Measurements from ENCODE around the gene KIF19.
A peak's percentile ranks its signal among the peaks of the same experiment; 100 is the strongest.
"Not testable (repeated sequence)": the region's sequence is repeated elsewhere in the genome, so short reads cannot be mapped to it uniquely, and the experiment has no call there.

Gene KIF19, protein sequence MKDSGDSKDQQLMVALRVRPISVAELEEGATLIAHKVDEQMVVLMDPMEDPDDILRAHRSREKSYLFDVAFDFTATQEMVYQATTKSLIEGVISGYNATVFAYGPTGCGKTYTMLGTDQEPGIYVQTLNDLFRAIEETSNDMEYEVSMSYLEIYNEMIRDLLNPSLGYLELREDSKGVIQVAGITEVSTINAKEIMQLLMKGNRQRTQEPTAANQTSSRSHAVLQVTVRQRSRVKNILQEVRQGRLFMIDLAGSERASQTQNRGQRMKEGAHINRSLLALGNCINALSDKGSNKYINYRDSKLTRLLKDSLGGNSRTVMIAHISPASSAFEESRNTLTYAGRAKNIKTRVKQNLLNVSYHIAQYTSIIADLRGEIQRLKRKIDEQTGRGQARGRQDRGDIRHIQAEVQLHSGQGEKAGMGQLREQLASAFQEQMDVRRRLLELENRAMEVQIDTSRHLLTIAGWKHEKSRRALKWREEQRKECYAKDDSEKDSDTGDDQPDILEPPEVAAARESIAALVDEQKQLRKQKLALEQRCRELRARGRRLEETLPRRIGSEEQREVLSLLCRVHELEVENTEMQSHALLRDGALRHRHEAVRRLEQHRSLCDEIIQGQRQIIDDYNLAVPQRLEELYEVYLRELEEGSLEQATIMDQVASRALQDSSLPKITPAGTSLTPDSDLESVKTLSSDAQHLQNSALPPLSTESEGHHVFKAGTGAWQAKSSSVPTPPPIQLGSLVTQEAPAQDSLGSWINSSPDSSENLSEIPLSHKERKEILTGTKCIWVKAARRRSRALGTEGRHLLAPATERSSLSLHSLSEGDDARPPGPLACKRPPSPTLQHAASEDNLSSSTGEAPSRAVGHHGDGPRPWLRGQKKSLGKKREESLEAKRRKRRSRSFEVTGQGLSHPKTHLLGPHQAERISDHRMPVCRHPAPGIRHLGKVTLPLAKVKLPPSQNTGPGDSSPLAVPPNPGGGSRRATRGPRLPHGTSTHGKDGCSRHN

DNA sequence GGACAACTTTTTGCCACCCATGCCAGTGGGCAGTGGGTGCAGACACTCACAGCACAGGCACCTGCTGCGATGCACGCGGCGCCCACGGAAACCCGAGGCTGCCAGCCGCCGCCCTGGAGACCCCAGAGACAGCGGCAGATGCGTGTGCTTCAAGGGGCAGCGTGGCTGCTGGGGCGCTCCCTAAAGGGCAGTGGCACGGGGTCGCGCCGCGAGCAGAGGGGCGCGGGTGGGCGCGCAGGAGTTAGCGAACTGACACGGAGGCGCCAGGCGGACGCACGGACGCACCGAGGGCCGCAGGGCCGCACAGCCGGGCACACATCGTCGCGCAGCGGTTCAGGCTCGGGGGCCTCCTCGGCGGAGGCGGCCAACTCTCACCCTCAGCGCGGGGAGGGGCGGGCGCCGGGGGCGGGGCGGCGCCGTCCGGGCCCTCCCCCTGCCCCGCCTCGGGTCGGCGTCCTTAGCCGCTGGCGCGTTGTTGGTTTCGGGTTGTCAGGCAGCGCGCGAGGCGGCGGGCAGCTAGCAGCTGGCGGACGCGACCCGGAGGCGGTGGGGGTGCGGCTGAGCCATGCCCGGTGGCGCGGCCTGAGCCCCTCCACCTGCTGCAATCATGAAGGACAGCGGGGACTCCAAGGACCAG, at the start of gene KIF19:
KIF19 (plus strand) TSS at position 484 of the 637 bp plus-strand sequence; CDS start at position 608, 124 bp downstream.
- peak; percentile 77 for ATAC-seq (replicated peaks; ENCODE audit: extremely low read depth, poor library complexity, severe bottlenecking)
- Mint-ChIP-seq H3K27ac (ENCODE audit: low read depth) (peak within 1 kb of the TSS; percentile 14), H3K4me3 (peak within 1 kb of the TSS; percentile 48), H3K27me3 (no peaks in the 10 kb centered on the region), H3K4me1 (peaks cover 23% of the 10 kb centered on the region), H3K9me3 (no peaks in the 10 kb centered on the region), H3K36me3 (ENCODE audit: insufficient read depth) (peaks cover 2% of the 10 kb centered on the region)
- peak; percentile 27 to 30 for DNase-seq (ENCODE audit: low spot score in 2 of 2)

DNA sequence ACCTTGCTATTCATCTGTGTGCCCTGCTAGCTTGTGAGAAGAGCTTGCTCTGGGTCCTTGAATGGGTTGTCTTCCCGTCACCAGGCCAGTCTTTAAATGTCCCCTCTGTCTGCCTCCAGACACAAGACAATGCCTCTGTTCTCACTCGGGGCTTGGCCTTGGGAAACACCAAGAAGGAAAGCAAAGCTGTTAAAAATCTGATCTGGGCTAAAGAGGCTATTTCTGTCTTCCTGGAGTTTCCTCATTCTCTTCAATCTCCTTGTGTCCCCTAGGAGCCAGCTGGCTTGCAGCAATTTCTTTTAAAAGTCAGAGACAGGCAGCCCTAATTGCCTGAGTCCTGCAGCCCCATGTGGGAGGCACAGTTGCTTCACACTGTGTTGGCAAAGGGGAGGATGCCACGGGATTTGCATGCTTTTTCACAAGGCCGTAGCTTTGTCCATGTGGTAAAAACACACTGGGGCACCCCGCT, 49.5 kb upstream of the KIF19 start:
- DNase-seq (ENCODE audit: low spot score in 2 of 2) (no peak), ATAC-seq (replicated peaks; ENCODE audit: extremely low read depth, poor library complexity, severe bottlenecking) (no peak)
- Mint-ChIP-seq H3K36me3 (ENCODE audit: insufficient read depth) (peaks cover 15% of the 10 kb centered on the region), H3K27me3 (peaks cover 13% of the 10 kb centered on the region), H3K4me1 (peaks cover 46% of the 10 kb centered on the region), H3K4me3 (no peak overlapping the region), H3K27ac (ENCODE audit: low read depth) (no peak overlapping the region), H3K9me3 (no peaks in the 10 kb centered on the region)

DNA sequence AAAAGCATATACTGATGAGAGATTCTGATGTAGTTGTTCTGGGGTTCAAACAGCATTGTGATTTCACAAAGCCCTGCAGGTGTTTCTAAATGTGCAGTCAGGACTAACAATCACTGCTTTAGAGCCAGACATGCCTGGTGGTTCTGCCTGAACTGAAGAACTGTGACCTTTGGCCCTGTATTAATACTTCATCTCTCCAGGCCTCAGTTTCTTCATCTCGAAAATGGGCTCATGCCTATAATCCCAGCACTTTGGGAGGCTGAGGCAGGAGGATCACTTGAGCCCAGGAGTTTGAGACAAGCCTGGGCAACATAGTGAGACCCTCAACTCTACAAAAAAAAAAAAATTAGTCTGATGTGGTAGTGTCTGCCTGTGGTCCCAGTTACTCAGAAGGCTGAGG, 48.1 kb upstream of the KIF19 start:
- Mint-ChIP-seq H3K27me3 (peaks cover 4% of the 10 kb centered on the region), H3K36me3 (ENCODE audit: insufficient read depth) (peaks cover 21% of the 10 kb centered on the region), H3K4me1 (peaks cover 54% of the 10 kb centered on the region), H3K27ac (ENCODE audit: low read depth) (peak overlapping the region; percentile 88), H3K9me3 (no peaks in the 10 kb centered on the region), H3K4me3 (no peak overlapping the region)
- ATAC-seq (replicated peaks; ENCODE audit: extremely low read depth, poor library complexity, severe bottlenecking) (no peak), DNase-seq (ENCODE audit: low spot score in 2 of 2) (no peak)

DNA sequence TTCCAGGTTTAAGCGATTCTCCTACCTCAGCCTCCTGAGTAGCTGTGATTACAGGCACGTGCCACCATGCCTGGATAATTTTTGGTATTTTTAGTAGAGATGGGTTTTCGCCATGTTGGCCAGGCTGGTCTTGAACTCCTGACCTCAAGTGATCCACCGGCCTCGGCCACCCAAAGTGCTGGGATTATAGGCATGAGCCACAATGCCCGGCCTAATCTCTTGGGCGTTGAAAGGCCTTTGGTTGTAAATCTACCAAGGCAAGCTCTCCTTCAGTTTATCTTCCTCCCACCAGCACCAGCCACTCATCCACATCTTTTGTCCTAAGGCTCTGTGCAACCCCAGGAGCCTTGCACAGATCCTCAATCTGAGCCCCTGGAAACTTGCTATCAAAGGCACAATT, 46.4 kb upstream of the KIF19 start:
- ATAC-seq (replicated peaks; ENCODE audit: extremely low read depth, poor library complexity, severe bottlenecking); H3K27me3 Mint-ChIP-seq; DNase-seq (ENCODE audit: low spot score in 2 of 2); H3K9me3 Mint-ChIP-seq: not testable (repeated sequence)
- Mint-ChIP-seq H3K4me1 (peaks cover 46% of the 10 kb centered on the region), H3K36me3 (ENCODE audit: insufficient read depth) (peaks cover 20% of the 10 kb centered on the region), H3K4me3 (peak overlapping the region; percentile 36), H3K27ac (ENCODE audit: low read depth) (peak overlapping the region; percentile 89)

DNA sequence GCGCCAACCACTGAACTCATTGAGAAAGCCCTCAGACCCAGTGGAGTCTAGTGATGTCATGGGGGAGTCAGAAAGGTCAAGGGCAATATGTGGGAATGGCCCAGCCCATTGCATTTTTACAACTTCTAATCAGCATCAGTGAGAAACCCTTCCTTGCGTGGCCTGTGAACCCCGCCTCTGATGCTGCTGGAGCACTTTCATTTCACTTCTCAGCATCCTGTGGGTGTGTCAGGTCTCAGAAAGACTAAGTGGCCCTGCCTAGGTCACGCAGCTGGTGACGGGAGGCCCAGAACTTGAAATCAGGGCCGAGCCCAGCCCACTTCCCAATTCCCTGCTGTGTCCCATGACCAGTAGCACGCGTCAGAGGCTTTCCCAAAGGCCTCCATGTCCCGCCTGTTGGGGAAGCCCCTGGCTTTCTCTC, 45.9 kb upstream of the KIF19 start:
- H3K36me3 Mint-ChIP-seq (ENCODE audit: insufficient read depth) = peaks cover 20% of the 10 kb centered on the region
- peaks cover 46% of the 10 kb centered on the region for H3K4me1 Mint-ChIP-seq
- peak overlapping the region; percentile 36 for H3K4me3 Mint-ChIP-seq
- H3K27ac Mint-ChIP-seq (ENCODE audit: low read depth) = peak overlapping the region; percentile 89
- no peaks in the 10 kb centered on the region for H3K9me3 Mint-ChIP-seq
- H3K27me3 Mint-ChIP-seq = no peaks in the 10 kb centered on the region
- ATAC-seq (replicated peaks; ENCODE audit: extremely low read depth, poor library complexity, severe bottlenecking) = peak; percentile 76
- DNase-seq (ENCODE audit: low spot score in 2 of 2) = peak; percentile 36 to 55

DNA sequence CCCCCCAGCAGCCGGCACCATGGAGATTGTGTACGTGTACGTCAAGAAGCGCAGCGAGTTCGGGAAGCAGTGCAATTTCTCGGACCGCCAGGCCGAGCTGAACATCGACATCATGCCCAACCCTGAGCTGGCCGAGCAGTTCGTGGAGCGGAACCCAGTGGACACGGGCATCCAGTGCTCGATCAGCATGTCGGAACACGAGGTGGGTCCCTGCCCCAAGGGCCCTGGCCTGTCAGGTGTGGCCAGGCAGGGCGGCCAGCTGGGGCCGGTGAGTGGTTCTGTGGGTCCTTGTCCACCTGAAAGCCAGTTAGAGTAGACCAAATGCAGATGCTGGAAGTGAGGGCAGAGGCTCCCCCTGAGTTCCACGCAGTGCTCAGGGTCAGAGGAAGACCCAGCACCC, 44.2 kb upstream of the KIF19 start:
- H3K27ac Mint-ChIP-seq (ENCODE audit: low read depth) = no peak overlapping the region
- ATAC-seq (replicated peaks; ENCODE audit: extremely low read depth, poor library complexity, severe bottlenecking) = no peak
- H3K27me3 Mint-ChIP-seq = no peaks in the 10 kb centered on the region
- peaks cover 18% of the 10 kb centered on the region for H3K36me3 Mint-ChIP-seq (ENCODE audit: insufficient read depth)
- DNase-seq (ENCODE audit: low spot score in 2 of 2) = no peak
- H3K4me3 Mint-ChIP-seq = no peak overlapping the region
- no peaks in the 10 kb centered on the region for H3K9me3 Mint-ChIP-seq
- H3K4me1 Mint-ChIP-seq = peaks cover 43% of the 10 kb centered on the region

DNA sequence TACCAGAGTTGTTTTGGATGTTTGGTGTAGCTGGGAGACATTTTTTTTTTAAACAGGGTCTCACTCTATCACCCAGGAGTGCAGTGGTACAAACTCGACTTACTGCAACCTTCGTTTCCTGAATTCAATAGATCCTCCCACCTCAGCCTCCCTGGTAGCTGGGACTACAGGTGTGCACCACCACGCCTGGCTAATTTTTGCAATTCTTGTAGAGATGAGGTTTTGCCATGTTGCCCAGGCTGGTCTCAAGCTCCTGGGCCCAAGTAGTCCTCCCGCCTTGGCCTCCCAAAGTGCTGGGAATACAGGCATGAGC, 43.8 kb upstream of the KIF19 start:
- peaks cover 18% of the 10 kb centered on the region for H3K36me3 Mint-ChIP-seq (ENCODE audit: insufficient read depth)
- H3K27ac Mint-ChIP-seq (ENCODE audit: low read depth) = peak overlapping the region; percentile 87
- not testable (repeated sequence) for ATAC-seq (replicated peaks; ENCODE audit: extremely low read depth, poor library complexity, severe bottlenecking); H3K27me3 Mint-ChIP-seq; DNase-seq (ENCODE audit: low spot score in 2 of 2); H3K9me3 Mint-ChIP-seq
- peaks cover 47% of the 10 kb centered on the region for H3K4me1 Mint-ChIP-seq
- H3K4me3 Mint-ChIP-seq = peak overlapping the region; percentile 38

DNA sequence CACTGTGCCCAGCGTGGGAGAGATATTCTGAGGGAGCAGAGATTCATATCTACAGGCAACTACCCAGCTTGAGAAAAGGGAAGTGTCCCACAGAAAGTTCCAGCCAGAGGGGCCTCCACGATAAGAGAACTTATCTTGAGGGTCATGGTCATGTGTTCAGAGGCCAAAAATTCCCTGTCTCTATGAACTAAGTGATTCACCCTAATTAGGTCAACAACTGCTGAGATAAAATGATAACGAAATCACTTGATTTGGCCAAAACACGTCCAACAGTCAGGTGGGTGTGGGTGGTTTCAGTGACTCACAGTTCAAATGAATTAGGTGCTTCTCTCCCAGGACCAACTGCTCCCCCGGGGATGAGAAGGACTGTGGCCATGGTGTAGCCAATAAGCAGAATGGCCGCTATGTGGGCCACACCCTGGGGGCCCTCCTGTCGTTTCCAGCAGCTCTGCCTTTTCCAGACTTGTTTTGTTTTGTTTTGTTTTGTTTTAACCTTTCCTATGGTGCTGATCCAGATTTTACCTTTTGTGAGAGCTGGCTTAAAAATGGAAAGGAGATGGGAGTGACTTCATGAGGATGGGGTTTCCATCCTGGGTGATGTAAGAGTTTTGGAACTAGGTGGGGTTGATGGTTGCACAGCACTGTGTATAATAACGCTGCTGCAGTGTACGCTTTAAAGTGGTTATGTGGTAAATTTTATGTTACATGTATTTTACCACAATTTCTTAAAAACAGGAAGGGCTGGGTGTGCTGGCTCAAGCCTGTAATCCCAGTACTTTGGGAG, 43.2 kb upstream of the KIF19 start:
- no peaks in the 10 kb centered on the region for H3K27me3 Mint-ChIP-seq
- peaks cover 18% of the 10 kb centered on the region for H3K36me3 Mint-ChIP-seq (ENCODE audit: insufficient read depth)
- DNase-seq (ENCODE audit: low spot score in 2 of 2) = peak in 1 of 2 donors; percentile 55

DNA sequence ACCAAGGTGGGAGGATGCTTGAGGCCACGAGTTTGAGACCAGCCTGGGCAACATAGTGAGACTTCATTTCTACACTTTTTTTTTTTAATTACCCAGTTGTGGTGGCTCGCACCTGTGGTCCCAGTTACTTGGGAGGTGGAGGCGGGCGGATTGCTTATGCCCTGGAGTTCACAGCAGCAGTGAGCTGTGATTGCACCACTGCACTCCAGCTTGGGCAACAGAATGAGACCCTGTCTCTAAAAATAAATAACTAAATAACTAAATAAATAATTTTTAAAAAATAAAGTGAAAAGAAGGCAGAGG, 42.7 kb upstream of the KIF19 start:
- no peak for ATAC-seq (replicated peaks; ENCODE audit: extremely low read depth, poor library complexity, severe bottlenecking)
- no peak for DNase-seq (ENCODE audit: low spot score in 2 of 2)
- H3K9me3 Mint-ChIP-seq = no peaks in the 10 kb centered on the region
- peak overlapping the region; percentile 87 for H3K27ac Mint-ChIP-seq (ENCODE audit: low read depth)
- H3K36me3 Mint-ChIP-seq (ENCODE audit: insufficient read depth) = peaks cover 18% of the 10 kb centered on the region
- H3K4me3 Mint-ChIP-seq = peak overlapping the region; percentile 38
- peaks cover 49% of the 10 kb centered on the region for H3K4me1 Mint-ChIP-seq
- H3K27me3 Mint-ChIP-seq = no peaks in the 10 kb centered on the region

More for the DNA sequence above, 43.2 kb upstream of the KIF19 start:
- Mint-ChIP-seq H3K9me3 (no peaks in the 10 kb centered on the region), H3K4me1 (peaks cover 47% of the 10 kb centered on the region), H3K4me3 (peak overlapping the region; percentile 38), H3K27ac (ENCODE audit: low read depth) (peak overlapping the region; percentile 87)
- ATAC-seq (replicated peaks; ENCODE audit: extremely low read depth, poor library complexity, severe bottlenecking) = peak; percentile 85

DNA sequence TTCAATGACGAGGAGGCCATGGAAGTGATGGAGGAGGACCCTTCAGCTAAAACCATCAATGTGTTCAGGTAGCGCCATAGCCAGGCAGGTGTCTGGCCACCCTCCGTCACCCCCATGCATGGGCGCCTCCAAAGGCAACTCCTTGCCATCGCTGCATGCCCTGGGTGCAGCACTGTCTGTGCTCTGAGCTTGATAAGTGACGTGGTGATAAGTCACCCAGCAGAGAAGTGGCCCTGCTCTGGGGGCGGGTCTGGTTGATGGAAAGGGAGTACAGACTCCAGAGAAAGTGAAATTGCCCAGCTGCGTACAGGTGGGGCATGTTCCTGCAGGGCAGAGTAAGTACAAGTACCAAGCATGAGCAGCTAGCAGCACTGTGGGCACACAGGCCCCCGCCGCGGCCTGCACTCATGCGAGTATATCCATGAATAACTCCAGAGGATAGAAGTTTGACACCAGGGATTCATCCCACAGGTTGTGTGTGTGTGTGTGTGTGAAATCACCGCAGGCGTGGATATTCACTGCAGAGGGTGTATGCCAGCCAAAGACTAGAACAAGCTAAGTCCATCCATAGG, 38.9 kb upstream of the KIF19 start:
- DNase-seq (ENCODE audit: low spot score in 2 of 2) (no peak), ATAC-seq (replicated peaks; ENCODE audit: extremely low read depth, poor library complexity, severe bottlenecking) (no peak)
- peaks cover 12% of the 10 kb centered on the region for H3K36me3 Mint-ChIP-seq (ENCODE audit: insufficient read depth)
- no peaks in the 10 kb centered on the region for H3K9me3 Mint-ChIP-seq
- no peak overlapping the region for H3K4me3 Mint-ChIP-seq
- no peaks in the 10 kb centered on the region for H3K27me3 Mint-ChIP-seq
- peaks cover 42% of the 10 kb centered on the region for H3K4me1 Mint-ChIP-seq
- no peak overlapping the region for H3K27ac Mint-ChIP-seq (ENCODE audit: low read depth)

DNA sequence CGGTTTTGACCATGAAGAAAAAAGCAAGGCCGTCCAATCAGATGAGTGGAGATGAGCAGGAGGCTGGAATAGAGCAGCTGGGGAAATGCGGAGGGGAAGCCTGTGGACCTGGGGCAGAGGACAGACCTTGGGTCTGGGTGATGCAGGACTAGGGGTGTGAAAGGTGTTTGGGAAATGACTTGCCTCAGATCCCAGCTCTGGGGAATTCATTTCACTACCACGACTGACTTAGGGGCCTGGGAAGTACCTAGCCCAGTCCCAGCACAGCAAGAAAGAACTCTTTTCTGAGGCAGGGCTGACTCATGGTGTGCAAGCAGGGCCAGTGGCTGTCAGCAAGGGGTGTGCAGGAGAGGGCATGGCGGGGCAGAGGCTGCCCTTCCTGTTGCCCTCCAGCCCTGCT, 37.2 kb upstream of the KIF19 start:
- Mint-ChIP-seq H3K4me1 (peaks cover 31% of the 10 kb centered on the region), H3K27ac (ENCODE audit: low read depth) (peak overlapping the region; percentile 49), H3K27me3 (no peaks in the 10 kb centered on the region), H3K9me3 (no peaks in the 10 kb centered on the region), H3K36me3 (ENCODE audit: insufficient read depth) (peaks cover 2% of the 10 kb centered on the region), H3K4me3 (no peak overlapping the region)
- DNase-seq (ENCODE audit: low spot score in 2 of 2) (no peak), ATAC-seq (replicated peaks; ENCODE audit: extremely low read depth, poor library complexity, severe bottlenecking) (no peak)

All from central memory CD8-positive, alpha-beta T cell (primary cell).